ENCODE results near the gene CTF1. TPM values are rescaled to one million over a fixed set of nuclear protein-coding genes. Genes with fewer than 3 reads are reported as not detected.

CTF1 gene
- total RNA-seq, 6 donors from 2014 or later, result 4.2 to 14.5 (median 7.1) TPM

DNA sequence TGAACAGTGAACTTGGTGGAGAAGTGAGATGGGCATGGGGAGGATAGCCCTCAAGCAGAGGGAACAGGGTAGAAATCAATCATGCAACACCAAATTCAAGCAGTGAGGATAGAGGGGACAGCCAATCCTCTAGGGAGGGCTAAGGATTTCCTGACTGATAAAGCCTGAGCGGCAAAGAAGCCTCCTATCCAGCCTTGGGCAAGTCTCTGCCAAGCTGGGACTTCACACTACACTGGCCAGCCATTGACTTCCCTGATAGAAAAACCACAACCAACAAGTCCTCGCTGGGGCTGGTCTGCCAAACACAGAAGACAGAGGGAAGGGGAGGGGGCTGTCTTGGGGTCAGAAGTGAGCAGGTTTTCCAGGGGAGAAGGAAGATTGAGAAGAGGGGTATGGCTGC, 24.5 kb downstream of the CTF1 start:
- H3K4me1 ChIP-seq, result peaks cover 11 to 31% (median 17%) of the 10 kb centered on the region in 4 donors
- H3K9me3 ChIP-seq, result no peaks in the 10 kb centered on the region
- ATAC-seq (ENCODE audit: low FRiP score in 2 of 2) (no peak), DNase-seq (no peak)
- TF ChIP-seq POLR2AphosphoS5 (IDR thresholded peaks at IDR 0.05) (no peak), POLR2A (IDR thresholded peaks at IDR 0.05) (no peak), EP300 (IDR thresholded peaks at IDR 0.05) (no peak)
- TF ChIP-seq, protein P1, sequence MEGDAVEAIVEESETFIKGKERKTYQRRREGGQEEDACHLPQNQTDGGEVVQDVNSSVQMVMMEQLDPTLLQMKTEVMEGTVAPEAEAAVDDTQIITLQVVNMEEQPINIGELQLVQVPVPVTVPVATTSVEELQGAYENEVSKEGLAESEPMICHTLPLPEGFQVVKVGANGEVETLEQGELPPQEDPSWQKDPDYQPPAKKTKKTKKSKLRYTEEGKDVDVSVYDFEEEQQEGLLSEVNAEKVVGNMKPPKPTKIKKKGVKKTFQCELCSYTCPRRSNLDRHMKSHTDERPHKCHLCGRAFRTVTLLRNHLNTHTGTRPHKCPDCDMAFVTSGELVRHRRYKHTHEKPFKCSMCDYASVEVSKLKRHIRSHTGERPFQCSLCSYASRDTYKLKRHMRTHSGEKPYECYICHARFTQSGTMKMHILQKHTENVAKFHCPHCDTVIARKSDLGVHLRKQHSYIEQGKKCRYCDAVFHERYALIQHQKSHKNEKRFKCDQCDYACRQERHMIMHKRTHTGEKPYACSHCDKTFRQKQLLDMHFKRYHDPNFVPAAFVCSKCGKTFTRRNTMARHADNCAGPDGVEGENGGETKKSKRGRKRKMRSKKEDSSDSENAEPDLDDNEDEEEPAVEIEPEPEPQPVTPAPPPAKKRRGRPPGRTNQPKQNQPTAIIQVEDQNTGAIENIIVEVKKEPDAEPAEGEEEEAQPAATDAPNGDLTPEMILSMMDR (IDR thresholded peaks at IDR 0.05), result no peak
- H3K36me3 ChIP-seq, result no peaks in the 10 kb centered on the region
- H3K27ac ChIP-seq, result peak overlapping the region in 1 of 4 donors; percentile 97
- 63 to 70% methylated on average over 2 of the region's 2 CpGs for WGBS, 2 donors
- no peak overlapping the region for H3K4me3 ChIP-seq
- no peaks in the 10 kb centered on the region for H3K27me3 ChIP-seq

DNA sequence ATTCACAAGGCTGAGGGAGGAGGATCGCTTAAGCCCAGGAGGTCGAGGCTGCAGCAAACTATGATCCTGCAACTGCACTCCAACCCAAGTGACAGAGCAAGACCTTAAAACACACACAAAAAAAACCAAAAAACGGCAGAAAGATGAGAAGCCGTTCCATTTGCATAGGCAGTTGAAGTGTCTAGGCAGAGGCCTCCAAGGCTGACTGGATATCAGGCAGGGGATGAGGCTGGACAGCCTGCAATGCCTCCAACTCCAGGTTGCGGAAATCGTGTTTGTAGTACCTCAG, 25.0 kb downstream of the CTF1 start:
- Histone ChIP-seq H3K4me3 (peak overlapping the region in 3 of 4 donors; percentile 66 to 82 (median 81)), H3K9me3 (no peaks in the 10 kb centered on the region), H3K4me1 (peaks cover 11 to 31% (median 17%) of the 10 kb centered on the region in 4 donors), H3K36me3 (peaks cover 0 to 2% (median under 1%) of the 10 kb centered on the region in 4 donors), H3K27ac (peak overlapping the region in 3 of 4 donors; percentile 96 to 98 (median 97)), H3K27me3 (no peaks in the 10 kb centered on the region)
- no peak for DNase-seq
- TF ChIP-seq, protein P1 (IDR thresholded peaks at IDR 0.05), result no peak
- TF ChIP-seq EP300 (IDR thresholded peaks at IDR 0.05) (no peak), POLR2A (IDR thresholded peaks at IDR 0.05) (no peak), POLR2AphosphoS5 (IDR thresholded peaks at IDR 0.05) (no peak)
- ATAC-seq (ENCODE audit: low FRiP score in 2 of 2), result no peak
- 26 to 28% methylated on average over 6 of the region's 6 CpGs for WGBS, 2 donors

DNA sequence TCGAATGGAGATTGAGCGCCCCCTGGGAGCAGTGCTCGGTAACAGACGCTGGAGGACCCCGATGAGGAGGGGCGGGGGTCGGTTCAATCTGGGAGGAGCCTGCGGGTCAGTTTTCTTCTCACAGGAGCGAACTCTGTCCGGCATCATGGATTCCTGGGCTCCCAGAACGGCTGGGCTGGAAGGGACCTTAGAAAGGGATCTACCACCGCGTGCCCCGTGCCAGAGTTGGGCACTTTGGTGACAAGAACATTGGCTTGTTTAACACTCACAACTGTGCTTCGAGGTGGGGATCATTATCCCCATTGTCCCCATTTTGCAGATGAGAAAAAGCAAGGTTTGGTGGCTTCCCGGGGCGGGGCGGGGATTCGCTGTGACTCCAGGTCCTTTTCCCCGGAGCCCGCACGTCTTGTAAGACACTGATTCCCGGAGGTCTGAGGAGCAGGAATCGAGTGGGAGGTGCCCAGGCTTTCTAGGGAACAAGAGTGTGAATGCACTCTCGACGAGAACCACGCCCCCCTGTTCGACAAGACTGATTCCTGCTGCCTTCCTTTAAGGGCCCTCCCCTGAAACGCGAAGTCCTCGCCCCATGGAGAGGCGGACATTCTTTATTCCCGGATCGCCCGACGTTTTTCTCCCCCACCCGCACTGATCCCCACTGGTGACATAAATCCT, 25.5 kb downstream of the CTF1 start:
- TF ChIP-seq POLR2AphosphoS5 (IDR thresholded peaks at IDR 0.05) (peak in 1 of 2 donors; percentile 22), POLR2A (IDR thresholded peaks at IDR 0.05) (peak in 2 of 4 donors; percentile 12 to 13), EP300 (IDR thresholded peaks at IDR 0.05) (no peak)
- TF ChIP-seq, protein P1 (IDR thresholded peaks at IDR 0.05), result peak; percentile 89 to 95 (median 94)
- H3K9me3 ChIP-seq, result no peaks in the 10 kb centered on the region
- H3K27ac ChIP-seq, result peak overlapping the region; percentile 89 to 98 (median 96)
- peak; percentile 66 to 92 for DNase-seq
- WGBS, 2 donors, result 0 to 1% methylated on average over 22 to 37 of the region's 37 CpGs
- H3K36me3 ChIP-seq, result peaks cover 0 to 7% (median 3%) of the 10 kb centered on the region in 4 donors
- ATAC-seq (ENCODE audit: low FRiP score in 2 of 2), result peak; percentile 58 to 76
- peaks cover 11 to 31% (median 17%) of the 10 kb centered on the region in 4 donors for H3K4me1 ChIP-seq
- H3K4me3 ChIP-seq, result peak overlapping the region; percentile 9 to 82 (median 74)
- H3K27me3 ChIP-seq, result no peaks in the 10 kb centered on the region

DNA sequence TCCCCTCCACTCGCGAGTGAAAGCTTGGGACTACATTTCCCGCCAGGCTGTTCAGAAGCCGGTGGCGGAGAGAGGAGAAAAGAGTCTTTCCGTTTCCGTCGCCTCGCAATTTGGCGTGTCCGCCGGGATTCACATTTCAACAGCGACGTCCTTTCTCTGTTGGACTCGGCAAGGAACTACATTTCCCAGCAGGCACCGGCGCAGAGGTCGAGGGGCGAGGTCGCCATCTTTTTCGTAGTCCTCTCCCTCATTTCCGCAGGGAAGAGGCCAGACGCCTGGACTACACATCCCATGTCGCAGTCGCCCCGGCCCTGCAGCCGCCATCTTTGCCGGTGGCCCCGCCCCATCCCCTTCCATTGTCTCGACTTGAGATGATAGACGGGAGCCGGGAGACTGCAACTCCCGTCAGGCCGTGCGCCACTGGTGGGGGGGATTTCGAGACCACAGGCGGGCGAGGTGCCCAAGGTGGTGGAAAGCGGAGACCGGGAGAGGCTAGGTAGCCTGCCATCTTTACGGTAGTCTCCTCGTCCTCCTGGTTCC, 26.1 kb downstream of the CTF1 start:
- DNase-seq (peak; percentile 98 to 100), ATAC-seq (ENCODE audit: low FRiP score in 2 of 2) (peak; percentile 92 to 97)
- no peaks in the 10 kb centered on the region for H3K27me3 ChIP-seq
- TF ChIP-seq POLR2AphosphoS5 (IDR thresholded peaks at IDR 0.05), result peak; percentile 87 to 90
- TF ChIP-seq EP300 (IDR thresholded peaks at IDR 0.05), result no peak
- TF ChIP-seq POLR2A (IDR thresholded peaks at IDR 0.05), result peak in 1 of 4 donors; percentile 46
- H3K36me3 ChIP-seq, result peaks cover 0 to 13% (median 6%) of the 10 kb centered on the region in 4 donors
- peak overlapping the region; percentile 89 to 98 (median 96) for H3K27ac ChIP-seq
- WGBS, 2 donors, result 0 to 1% methylated on average over 26 to 42 of the region's 42 CpGs
- H3K4me1 ChIP-seq, result peaks cover 11 to 33% (median 17%) of the 10 kb centered on the region in 4 donors
- no peaks in the 10 kb centered on the region for H3K9me3 ChIP-seq
- H3K4me3 ChIP-seq, result peak overlapping the region; percentile 49 to 82 (median 74)

DNA sequence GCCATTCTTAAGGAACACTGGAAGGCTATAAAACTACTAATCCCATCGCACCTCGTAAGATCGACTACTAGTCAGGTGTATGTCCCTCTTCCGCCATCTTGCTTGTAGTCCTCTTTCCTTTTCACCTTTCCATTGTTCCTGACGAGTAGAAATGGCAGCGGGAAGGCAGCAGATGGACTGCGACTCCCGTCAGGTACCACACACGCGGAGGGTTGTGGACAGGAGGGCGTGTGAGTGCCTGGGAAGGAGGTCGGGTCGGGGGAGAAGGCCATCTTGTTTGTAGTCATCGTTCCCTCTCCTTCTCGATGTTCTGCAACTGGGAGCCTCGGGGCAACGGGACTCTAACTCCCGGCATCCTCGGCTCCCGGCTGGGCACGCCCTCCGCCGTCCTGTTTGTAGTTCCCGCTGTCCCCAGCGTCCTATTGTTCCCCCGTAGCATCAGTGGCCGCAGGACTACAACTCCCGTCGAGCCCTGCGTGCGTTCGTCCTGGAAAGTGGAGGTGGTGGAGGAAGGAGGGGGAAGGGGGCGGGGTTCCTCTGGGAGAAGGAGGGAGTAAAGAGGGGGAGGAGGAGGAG, 26.6 kb downstream of the CTF1 start:
- Histone ChIP-seq H3K9me3 (no peaks in the 10 kb centered on the region), H3K4me1 (peaks cover 11 to 35% (median 17%) of the 10 kb centered on the region in 4 donors), H3K27ac (peak overlapping the region; percentile 89 to 98 (median 96)), H3K27me3 (no peaks in the 10 kb centered on the region), H3K4me3 (peak overlapping the region; percentile 66 to 82 (median 80)), H3K36me3 (peaks cover 0 to 16% (median 7%) of the 10 kb centered on the region in 4 donors)
- ATAC-seq (ENCODE audit: low FRiP score in 2 of 2) (peak; percentile 92 to 94), DNase-seq (peak; percentile 97 to 100)
- 1% methylated on average over 18 to 31 of the region's 33 CpGs for WGBS, 2 donors
- peak; percentile 78 to 87 for TF ChIP-seq POLR2AphosphoS5 (IDR thresholded peaks at IDR 0.05)
- TF ChIP-seq EP300 (IDR thresholded peaks at IDR 0.05), result no peak
